H9 (cell line): ENCODE results near the gene COL4A2. TPM values are rescaled to one million over a fixed set of nuclear protein-coding genes. Genes with fewer than 3 reads are reported as not detected.
A peak's percentile ranks its signal among the peaks of the same experiment; 100 is the strongest.

Experiments
- DNase-seq: peaks from one replicate; pipeline ENCODE4 v3.0.0-alpha.2; 2017
- H2AFZ ChIP-seq: one replicate; pipeline ENCODE4 v1.6.1; 2013; ENCODE audit warnings: mild to moderate bottlenecking, low read length, control low read depth, moderate library complexity
- H2AK5ac ChIP-seq: 2 replicates; pipeline ENCODE4 v1.6.1; 2013; ENCODE audit warnings: low read length, control low read depth, mixed read lengths; ENCODE audit not compliant: insufficient read length
- H2BK120ac ChIP-seq: one replicate; pipeline ENCODE4 v1.6.1; 2013; ENCODE audit warnings: low read depth, mild to moderate bottlenecking, low read length, control low read depth, inconsistent platforms; ENCODE audit not compliant: poor library complexity, severe bottlenecking
- H2BK12ac ChIP-seq: 2 replicates; pipeline ENCODE4 v1.6.1; 2013; ENCODE audit warnings: low read length, control low read depth, mixed read lengths, low read depth; ENCODE audit not compliant: insufficient read length
- H2BK15ac ChIP-seq: 2 replicates; pipeline ENCODE4 v1.6.1; 2013; ENCODE audit warnings: low read depth, low read length, control low read depth
- H2BK20ac ChIP-seq: one replicate; pipeline ENCODE4 v1.6.1; 2013; ENCODE audit warnings: low read depth, mild to moderate bottlenecking, low read length, control low read depth, inconsistent platforms; ENCODE audit not compliant: poor library complexity, severe bottlenecking
- H2BK5ac ChIP-seq: 2 replicates; pipeline ENCODE4 v1.6.1; 2013; ENCODE audit warnings: low read length, control low read depth, mixed read lengths; ENCODE audit not compliant: insufficient read length
- H3K14ac ChIP-seq: 2 replicates; pipeline ENCODE4 v1.6.1; 2013; ENCODE audit warnings: low read length, control low read depth; ENCODE audit not compliant: insufficient read depth
- H3K18ac ChIP-seq: 2 replicates; pipeline ENCODE4 v1.6.1; 2013; ENCODE audit warnings: low read depth, mild to moderate bottlenecking, mixed read lengths, low read length, control low read depth; ENCODE audit not compliant: insufficient read length
- H3K23ac ChIP-seq: 2 replicates; pipeline ENCODE4 v1.6.1; 2013; ENCODE audit warnings: low read length, control low read depth, mixed read lengths, low read depth; ENCODE audit not compliant: insufficient read length
- H3K23me2 ChIP-seq: 2 replicates; pipeline ENCODE4 v1.6.1; 2013; ENCODE audit warnings: low read depth, mild to moderate bottlenecking, mixed read lengths, low read length, control low read depth; ENCODE audit not compliant: insufficient read length, poor library complexity, severe bottlenecking
- H3K27ac ChIP-seq: 2 replicates; pipeline ENCODE4 v1.5.1; 2013; ENCODE audit warnings: low read length, control low read depth, mixed read lengths, low read depth; ENCODE audit not compliant: insufficient read length
- H3K27me3 ChIP-seq: 2 replicates; pipeline ENCODE4 v1.6.1; 2013; ENCODE audit warnings: low read length, control low read depth, inconsistent platforms; ENCODE audit not compliant: insufficient read depth
- H3K4ac ChIP-seq: 2 replicates; pipeline ENCODE4 v1.6.1; 2013; ENCODE audit warnings: low read depth, mild to moderate bottlenecking, control low read depth, inconsistent platforms, low read length, moderate library complexity
- H3K4me1 ChIP-seq: 2 replicates; pipeline ENCODE4 v1.6.1; 2013; ENCODE audit warnings: low read length, control low read depth, inconsistent platforms; ENCODE audit not compliant: insufficient read depth
- H3K4me2 ChIP-seq: 2 replicates; pipeline ENCODE4 v1.6.1; 2013; ENCODE audit warnings: low read length, control low read depth, mixed read lengths; ENCODE audit not compliant: insufficient read length, insufficient read depth
- H3K56ac ChIP-seq: 2 replicates; pipeline ENCODE4 v1.6.1; 2013; ENCODE audit warnings: low read depth, mild to moderate bottlenecking, mixed read lengths, low read length, control low read depth; ENCODE audit not compliant: insufficient read length
- H3K79me1 ChIP-seq: 2 replicates; pipeline ENCODE4 v1.6.1; 2013; ENCODE audit warnings: low read depth, mild to moderate bottlenecking, moderate library complexity, low read length, control low read depth, inconsistent platforms; ENCODE audit not compliant: insufficient read depth, poor library complexity, severe bottlenecking
- H3K79me2 ChIP-seq: 2 replicates; pipeline ENCODE4 v1.6.1; 2013; ENCODE audit warnings: low read length, control low read depth, inconsistent platforms; ENCODE audit not compliant: insufficient read depth
- H3K9ac ChIP-seq: 2 replicates; pipeline ENCODE4 v1.6.1; 2013; ENCODE audit warnings: low read length, control low read depth, mixed read lengths; ENCODE audit not compliant: insufficient read length; ENCODE audit errors: extremely low read depth
- H3K9me3 ChIP-seq: one replicate; pipeline ENCODE4 v1.6.1; 2013; ENCODE audit warnings: low read depth, low read length, inconsistent platforms; ENCODE audit not compliant: control insufficient read depth
- H3T11ph ChIP-seq: one replicate; pipeline ENCODE4 v1.6.1; 2013; ENCODE audit warnings: mild to moderate bottlenecking, low read length, control low read depth, inconsistent platforms
- H4K20me1 ChIP-seq: one replicate; pipeline ENCODE4 v1.6.1; 2013; ENCODE audit not compliant: control insufficient read depth, insufficient read length, insufficient read depth
- H4K5ac ChIP-seq: 2 replicates; pipeline ENCODE4 v1.6.1; 2013; ENCODE audit warnings: low read depth, mild to moderate bottlenecking, mixed read lengths, low read length, control low read depth; ENCODE audit not compliant: insufficient read length
- H4K8ac ChIP-seq: replicated peaks from 2 replicates; pipeline ENCODE4 v1.6.1; 2013; ENCODE audit warnings: low read length, control low read depth, mixed read lengths, low read depth; ENCODE audit not compliant: insufficient read length
- H4K91ac ChIP-seq: 2 replicates; pipeline ENCODE4 v1.6.1; 2013; ENCODE audit warnings: low read depth, mild to moderate bottlenecking, moderate library complexity, mixed read lengths, low read length, control low read depth; ENCODE audit not compliant: insufficient read length
- H3K27ac Mint-ChIP-seq, 3 experiments: 2 replicates in 2 of 3; 3 replicates in 1 of 3; pipeline ENCODE4 v1.8.0; 2020 to 2021; ENCODE audit warnings: mixed read lengths in 3 of 3, mild to moderate bottlenecking in 1 of 3, moderate library complexity in 1 of 3
- H3K27me3 Mint-ChIP-seq: 2 replicates; pipeline ENCODE4 v1.8.0; 2021; ENCODE audit warnings: low read depth, mild to moderate bottlenecking, moderate library complexity, mixed read lengths
- H3K36me3 Mint-ChIP-seq, 3 experiments: 2 replicates in 2 of 3; 3 replicates in 1 of 3; pipeline ENCODE4 v1.8.0; 2020 to 2021; ENCODE audit warnings: low read depth in 3 of 3, mixed read lengths in 3 of 3; ENCODE audit not compliant: insufficient read depth in 1 of 3
- H3K4me1 Mint-ChIP-seq, 2 experiments: 2 replicates each; pipeline ENCODE4 v1.8.0; 2020; ENCODE audit warnings: mixed read lengths in 2 of 2
- H3K4me3 Mint-ChIP-seq, 2 experiments: 2 replicates in 1 of 2; 3 replicates in 1 of 2; pipeline ENCODE4 v1.8.0; 2020 to 2021; ENCODE audit warnings: mild to moderate bottlenecking in 2 of 2, mixed read lengths in 2 of 2, moderate library complexity in 1 of 2
- H3K9me3 Mint-ChIP-seq, 2 experiments: 2 replicates in 1 of 2; 3 replicates in 1 of 2; pipeline ENCODE4 v1.8.0; 2020; ENCODE audit warnings: mild to moderate bottlenecking in 2 of 2, mixed read lengths in 2 of 2, moderate library complexity in 1 of 2
- CTCF ChIP-seq: fragments of 200-600 bp; sonication (generic); conservative IDR thresholded peaks from 3 replicates; pipeline ENCODE4 v1.8.0; 2021; ENCODE audit warnings: antibody characterized with exemption, mild to moderate bottlenecking
- WGBS: extraction: QIAGEN DNeasy Blood & Tissue Kit; methylation state at CpG from one replicate; pipeline ENCODE4 v1.1.7; 2013; ENCODE audit warnings: missing lambda C conversion rate, low lambda C conversion rate, mixed read lengths; ENCODE audit not compliant: insufficient read length; ENCODE audit errors: extremely low coverage; 5-methylcytosine and 5-hydroxymethylcytosine counted together
- total RNA-seq: library from RNA; stranded (reverse); gene quantifications from 2 replicates; pipeline ENCODE4 v1.2.1, GENCODE V29; 2021

COL4A2 gene
- total RNA-seq, 1 experiment from 2014 or later, result 76.5 TPM

GRCh38 chr13:110555601-110556223 is 248.6 kb downstream of the COL4A2 start:
- no CpG with 5 or more reads among the region's 16 CpGs for WGBS
- Histone ChIP-seq H3K27ac (no peak overlapping the region), H2BK12ac (no peak overlapping the region), H3K27me3 (no peaks in the 10 kb centered on the region), H4K5ac (no peak overlapping the region), H2BK20ac (no peak overlapping the region), H3K4ac (no peak overlapping the region), H3K23me2 (peaks cover 4% of the 10 kb centered on the region), H2BK15ac (no peak overlapping the region), H3K79me2 (peaks cover 11% of the 10 kb centered on the region; the same call in 1 of the 2 replicates), H4K8ac (no peak overlapping the region), H2AK5ac (no peak overlapping the region), H3K18ac (no peak overlapping the region), H2BK120ac (no peak overlapping the region), H3K56ac (no peak overlapping the region), H4K91ac (no peak overlapping the region), H3K4me2 (no peak overlapping the region), H3K14ac (no peak overlapping the region), H2BK5ac (no peak overlapping the region), H3K79me1 (no peaks in the 10 kb centered on the region), H3T11ph (no peak overlapping the region), H3K4me1 (peaks cover 7% of the 10 kb centered on the region; the same call in 1 of the 2 replicates), H3K23ac (no peak overlapping the region), H3K9ac (no peak overlapping the region), H4K20me1 (no peaks in the 10 kb centered on the region), H2AFZ (no peak overlapping the region), H3K9me3 (no peaks in the 10 kb centered on the region)
- peaks cover 3 to 6% of the 10 kb centered on the region in 2 experiments; a peak in 1 of 5 replicates for H3K9me3 Mint-ChIP-seq
- no peak for TF ChIP-seq CTCF
- peak overlapping the region in 1 of 3 experiments; percentile 13; a peak in 1 of 7 replicates for H3K27ac Mint-ChIP-seq
- peaks cover 24 to 37% of the 10 kb centered on the region in 2 experiments for H3K4me1 Mint-ChIP-seq
- H3K4me3 Mint-ChIP-seq, result no peak overlapping the region
- no peak for DNase-seq
- no peaks in the 10 kb centered on the region for H3K27me3 Mint-ChIP-seq
- peaks cover 8 to 15% (median 10%) of the 10 kb centered on the region in 3 experiments for H3K36me3 Mint-ChIP-seq
